Activated CD4-positive, alpha-beta T cell treated with anti-CD3 and anti-CD28 coated beads, Interleukin-2, amount 10 ng/mL, durations not matched to agents 24 days and 14 days (primary cell): ENCODE results near the gene MOB3B. TPM values are rescaled to one million over a fixed set of nuclear protein-coding genes. Genes with fewer than 3 reads are reported as not detected.
A peak's percentile ranks its signal among the peaks of the same experiment; 100 is the strongest.

Source experiments
- DNase-seq: peaks from one replicate; pipeline ENCODE4 v3.0.0; 2022
- H3K27ac Mint-ChIP-seq: one replicate; pipeline ENCODE4 v1.8.0; 2022; ENCODE audit warnings: mild to moderate bottlenecking, mixed read lengths
- H3K27me3 Mint-ChIP-seq: one replicate; pipeline ENCODE4 v1.8.0; 2022; ENCODE audit warnings: mixed read lengths
- H3K36me3 Mint-ChIP-seq: one replicate; pipeline ENCODE4 v1.8.0; 2022; ENCODE audit warnings: low read depth, mild to moderate bottlenecking, mixed read lengths
- H3K4me1 Mint-ChIP-seq: one replicate; pipeline ENCODE4 v1.8.0; 2021; ENCODE audit warnings: mixed read lengths
- H3K4me3 Mint-ChIP-seq: one replicate; pipeline ENCODE4 v1.8.0; 2022; ENCODE audit warnings: mild to moderate bottlenecking, moderate library complexity, mixed read lengths
- H3K9me3 Mint-ChIP-seq: one replicate; pipeline ENCODE4 v1.8.0; 2021; ENCODE audit warnings: mixed read lengths
- intact Hi-C: fragments of 100-400 bp; cut with micrococcal nuclease; formaldehyde crosslinking; loops from one replicate; pipeline ENCODE4 v1.15.1; 2023
- total RNA-seq: library from RNA; stranded (reverse); gene quantifications from 2 replicates; pipeline ENCODE4 v1.2.3, GENCODE V29; 2022

The MOB3B gene
- total RNA-seq, 1 donor from 2014 or later: 0.82 TPM

DNA sequence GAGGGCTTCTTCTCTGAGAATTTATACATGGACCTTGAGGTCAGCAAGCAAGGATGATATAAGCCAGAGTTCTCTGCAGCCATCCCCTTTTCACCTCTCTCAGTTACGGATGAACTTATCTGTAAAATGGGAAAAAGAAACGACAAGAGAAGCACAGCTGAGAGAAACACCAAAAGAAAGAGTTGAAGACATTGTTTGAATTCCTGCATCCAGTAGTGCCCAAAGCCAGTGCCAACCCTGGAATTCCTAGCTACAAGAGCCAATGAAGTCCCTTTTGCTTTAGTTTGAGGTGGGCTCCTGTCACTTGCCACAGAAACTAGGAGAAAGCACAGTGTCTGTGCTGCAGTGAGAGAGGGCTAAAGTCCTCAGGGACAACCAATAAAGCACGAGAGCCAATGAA, 6.6 kb upstream of the MOB3B start:
- Mint-ChIP-seq H3K27ac (no peak overlapping the region), H3K4me3 (no peak overlapping the region), H3K36me3 (no peaks in the 10 kb centered on the region), H3K9me3 (no peaks in the 10 kb centered on the region), H3K27me3 (peaks cover 5% of the 10 kb centered on the region), H3K4me1 (no peaks in the 10 kb centered on the region)
- intact Hi-C loops: no loop called here
- DNase-seq: no peak

DNA sequence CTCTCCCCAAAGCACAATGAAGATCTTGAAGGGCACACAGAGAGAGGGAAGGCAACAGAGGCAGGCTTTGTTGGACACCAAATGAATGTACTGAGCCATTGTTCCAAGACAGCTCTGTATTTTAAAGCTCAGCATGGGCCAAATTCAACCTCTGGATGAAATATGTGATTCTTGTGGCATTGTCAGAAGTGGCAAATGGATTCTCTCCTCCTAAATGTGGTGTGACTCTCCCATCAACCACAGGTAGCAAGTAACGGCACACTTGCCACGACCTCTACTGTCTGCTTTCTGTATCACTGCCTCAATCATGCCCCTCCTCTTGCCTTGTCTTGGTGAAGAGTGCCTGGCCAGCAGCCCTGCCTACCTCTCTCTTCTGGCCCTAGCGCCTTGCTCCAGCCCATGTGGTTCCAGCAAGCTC, 6.1 kb upstream of the MOB3B start:
- no peak for DNase-seq
- Mint-ChIP-seq H3K36me3 (no peaks in the 10 kb centered on the region), H3K27ac (no peak overlapping the region), H3K4me1 (no peaks in the 10 kb centered on the region), H3K27me3 (peaks cover 10% of the 10 kb centered on the region), H3K9me3 (no peaks in the 10 kb centered on the region), H3K4me3 (no peak overlapping the region)
- intact Hi-C loops: no loop called here

DNA sequence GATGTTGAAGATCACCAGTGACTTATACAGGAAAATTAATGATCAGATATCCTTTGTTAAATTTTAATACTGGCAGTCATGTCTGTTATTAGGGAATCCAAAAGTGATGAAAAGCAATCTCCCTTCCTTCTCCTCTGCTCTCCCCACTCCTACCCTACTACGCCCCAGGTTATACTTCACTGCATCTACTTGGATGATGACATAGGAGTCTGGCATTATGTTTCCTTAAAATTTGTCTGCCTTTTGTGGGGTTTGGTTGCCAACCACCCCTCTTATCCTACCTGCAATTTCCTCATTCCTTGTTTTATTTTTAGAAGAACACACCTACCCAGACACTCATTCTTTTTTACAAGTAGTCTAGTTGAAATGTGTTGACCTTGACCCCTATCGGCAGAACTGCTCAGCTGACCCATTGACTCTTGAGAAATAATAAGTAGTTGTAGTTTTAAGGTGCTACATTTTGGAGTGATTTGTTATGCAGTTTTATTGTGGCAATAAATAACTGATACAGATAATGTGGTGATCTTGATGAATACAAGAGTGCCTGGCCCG, 5.1 kb upstream of the MOB3B start:
- intact Hi-C loops: no loop called here

DNA sequence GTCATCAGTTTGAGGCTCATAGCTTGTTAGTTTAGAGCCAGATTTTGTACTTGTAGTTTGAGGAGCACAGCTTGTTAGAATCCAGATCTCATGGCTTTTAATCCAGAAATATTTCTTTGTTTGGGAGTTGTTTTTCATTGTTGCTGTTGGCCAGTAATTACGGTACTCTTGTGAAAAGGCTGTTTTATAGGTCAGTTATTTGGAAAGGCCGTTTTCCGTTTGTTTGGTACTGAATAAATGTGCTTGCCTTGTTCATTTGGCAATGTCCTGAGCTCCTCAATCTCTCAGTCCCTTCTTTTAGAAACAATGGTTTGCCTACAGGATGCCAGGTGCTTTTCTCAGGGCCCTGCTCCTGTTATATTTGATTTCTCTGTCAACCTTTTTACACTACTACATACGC, 4.5 kb upstream of the MOB3B start:
- Mint-ChIP-seq H3K27ac (no peak overlapping the region), H3K36me3 (no peaks in the 10 kb centered on the region), H3K27me3 (peaks cover 14% of the 10 kb centered on the region), H3K4me1 (peaks cover 3% of the 10 kb centered on the region), H3K4me3 (no peak overlapping the region), H3K9me3 (no peaks in the 10 kb centered on the region)
- intact Hi-C loops: no loop called here
- DNase-seq: no peak

More for the DNA sequence above, 5.1 kb upstream of the MOB3B start:
- Mint-ChIP-seq H3K4me3 (no peak overlapping the region), H3K9me3 (no peaks in the 10 kb centered on the region), H3K27ac (no peak overlapping the region), H3K4me1 (peaks cover 2% of the 10 kb centered on the region), H3K27me3 (peaks cover 14% of the 10 kb centered on the region), H3K36me3 (no peaks in the 10 kb centered on the region)
- DNase-seq: no peak

DNA sequence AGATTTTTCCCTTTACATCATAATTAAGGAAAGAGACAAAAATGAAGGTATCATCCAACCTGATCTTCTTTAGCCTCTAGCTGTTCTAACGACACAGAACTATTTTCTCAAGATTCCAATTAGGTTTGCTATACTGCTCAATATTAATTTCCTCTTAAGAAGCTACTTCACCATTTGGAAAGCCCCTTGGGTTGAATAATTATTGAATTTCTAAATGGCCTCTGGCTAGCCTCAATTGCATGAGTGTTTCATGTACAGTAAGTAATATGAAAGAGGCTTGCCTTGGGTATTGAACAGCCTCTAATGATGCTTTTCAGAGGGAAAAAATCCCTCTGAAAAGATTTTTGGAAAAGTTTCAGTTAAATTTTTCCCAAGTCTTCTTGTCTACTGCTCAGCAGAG, 3.7 kb upstream of the MOB3B start:
- H3K9me3 Mint-ChIP-seq: no peaks in the 10 kb centered on the region
- intact Hi-C loops: no loop called here

DNA sequence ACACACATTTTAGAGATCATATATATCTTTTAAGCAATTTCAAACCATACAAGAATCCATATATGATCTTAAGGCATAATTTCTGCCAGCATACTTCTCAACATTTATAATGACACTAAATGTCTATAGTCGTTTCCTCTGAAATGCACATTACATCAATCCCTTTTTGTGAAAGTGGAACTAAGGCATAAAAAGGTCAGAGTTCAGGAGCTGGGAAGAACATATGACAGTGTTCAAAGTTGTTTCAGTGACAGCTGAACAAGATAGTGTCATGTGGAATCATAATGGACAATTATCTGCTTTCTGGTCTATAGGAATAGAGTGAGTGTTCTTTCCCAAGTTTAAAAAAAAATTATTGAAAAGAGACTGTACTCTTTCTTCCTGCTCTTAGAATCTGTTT, 2.4 kb upstream of the MOB3B start:
- DNase-seq: no peak
- Mint-ChIP-seq H3K4me3 (no peak overlapping the region), H3K27ac (no peak overlapping the region), H3K27me3 (peaks cover 25% of the 10 kb centered on the region), H3K36me3 (peaks cover 3% of the 10 kb centered on the region), H3K4me1 (peaks cover 11% of the 10 kb centered on the region), H3K9me3 (no peaks in the 10 kb centered on the region)
- intact Hi-C loops: no loop called here

More for the DNA sequence above, 3.7 kb upstream of the MOB3B start:
- Mint-ChIP-seq H3K4me1 (peaks cover 8% of the 10 kb centered on the region), H3K27me3 (peaks cover 14% of the 10 kb centered on the region), H3K27ac (no peak overlapping the region), H3K4me3 (no peak overlapping the region), H3K36me3 (no peaks in the 10 kb centered on the region)
- no peak for DNase-seq

DNA sequence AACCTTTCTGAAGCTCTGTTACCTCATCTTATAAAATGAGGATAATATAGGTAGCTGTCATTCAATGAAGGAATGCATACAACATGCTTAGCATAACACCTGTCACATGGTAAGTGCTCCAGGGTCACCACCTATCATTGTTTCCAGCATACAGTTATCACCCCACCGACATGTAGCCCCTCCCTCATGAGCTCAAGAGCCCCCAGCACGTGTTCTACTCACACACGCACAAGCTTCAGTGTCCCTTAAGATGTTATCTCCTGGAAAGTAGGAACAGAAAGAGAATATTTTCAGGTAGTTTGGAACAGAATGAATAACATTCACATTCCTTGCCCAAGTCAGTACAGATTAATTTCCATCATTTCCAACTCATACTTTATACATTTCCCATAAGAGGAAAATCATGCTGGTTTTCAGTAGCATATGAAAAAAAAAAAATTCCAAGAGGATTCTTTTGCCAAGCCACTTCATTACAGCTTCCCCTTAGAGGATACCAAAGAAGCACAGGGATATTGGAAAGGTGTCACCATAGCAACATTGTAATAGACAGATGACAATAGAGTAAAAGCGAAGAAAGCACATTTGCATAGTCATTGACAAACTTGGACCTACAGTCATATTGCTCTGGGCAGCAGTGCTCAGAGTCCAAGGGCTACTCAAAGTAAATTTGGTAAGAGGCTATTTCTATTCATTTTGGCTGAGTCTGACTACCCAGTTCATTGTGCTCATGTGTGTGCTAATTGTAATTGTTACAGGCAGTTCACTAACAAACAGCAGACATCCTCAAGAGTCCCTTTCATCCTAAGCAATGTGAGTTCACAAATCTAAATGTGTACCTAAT, 1.5 kb upstream of the MOB3B start:
- no peak overlapping the region for H3K27ac Mint-ChIP-seq
- DNase-seq: no peak
- H3K9me3 Mint-ChIP-seq: no peaks in the 10 kb centered on the region
- peaks cover 33% of the 10 kb centered on the region for H3K27me3 Mint-ChIP-seq
- intact Hi-C loops: no loop called here
- H3K4me3 Mint-ChIP-seq: no peak overlapping the region
- peaks cover 3% of the 10 kb centered on the region for H3K36me3 Mint-ChIP-seq
- peaks cover 11% of the 10 kb centered on the region for H3K4me1 Mint-ChIP-seq

DNA sequence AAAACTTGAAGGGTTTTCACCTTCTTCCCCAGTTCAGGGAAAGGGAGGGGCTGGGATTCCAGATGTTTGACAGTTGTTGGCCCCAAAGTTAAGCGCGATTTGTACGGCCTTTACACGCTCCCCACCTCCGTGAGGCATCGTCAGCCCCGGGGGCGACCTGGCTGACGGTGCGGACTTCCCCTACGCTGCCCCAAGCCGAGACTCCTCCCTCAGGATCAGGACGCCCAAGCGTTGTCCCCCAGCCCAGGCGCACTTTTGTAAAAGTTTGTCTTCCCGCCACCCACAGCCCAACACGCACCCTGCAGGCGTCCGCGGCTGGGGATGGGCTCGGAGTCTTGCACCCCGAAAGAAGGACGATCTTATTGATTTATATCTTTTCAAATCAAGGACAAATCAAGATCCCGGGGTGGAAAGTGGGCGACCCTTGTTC, 713 bp downstream of the MOB3B start:
- intact Hi-C loops: loop anchor here (1.0 to 5.0 kb wide), 5 partner anchors 30 to 196 kb away; partner anchors contain the start of gene C9orf72
- Mint-ChIP-seq H3K4me1 (peaks cover 13% of the 10 kb centered on the region), H3K27ac (peak overlapping the region; percentile 72), H3K9me3 (no peaks in the 10 kb centered on the region), H3K36me3 (peaks cover 3% of the 10 kb centered on the region), H3K27me3 (peaks cover 44% of the 10 kb centered on the region), H3K4me3 (peak overlapping the region; percentile 90)
- peak; percentile 83 for DNase-seq

DNA sequence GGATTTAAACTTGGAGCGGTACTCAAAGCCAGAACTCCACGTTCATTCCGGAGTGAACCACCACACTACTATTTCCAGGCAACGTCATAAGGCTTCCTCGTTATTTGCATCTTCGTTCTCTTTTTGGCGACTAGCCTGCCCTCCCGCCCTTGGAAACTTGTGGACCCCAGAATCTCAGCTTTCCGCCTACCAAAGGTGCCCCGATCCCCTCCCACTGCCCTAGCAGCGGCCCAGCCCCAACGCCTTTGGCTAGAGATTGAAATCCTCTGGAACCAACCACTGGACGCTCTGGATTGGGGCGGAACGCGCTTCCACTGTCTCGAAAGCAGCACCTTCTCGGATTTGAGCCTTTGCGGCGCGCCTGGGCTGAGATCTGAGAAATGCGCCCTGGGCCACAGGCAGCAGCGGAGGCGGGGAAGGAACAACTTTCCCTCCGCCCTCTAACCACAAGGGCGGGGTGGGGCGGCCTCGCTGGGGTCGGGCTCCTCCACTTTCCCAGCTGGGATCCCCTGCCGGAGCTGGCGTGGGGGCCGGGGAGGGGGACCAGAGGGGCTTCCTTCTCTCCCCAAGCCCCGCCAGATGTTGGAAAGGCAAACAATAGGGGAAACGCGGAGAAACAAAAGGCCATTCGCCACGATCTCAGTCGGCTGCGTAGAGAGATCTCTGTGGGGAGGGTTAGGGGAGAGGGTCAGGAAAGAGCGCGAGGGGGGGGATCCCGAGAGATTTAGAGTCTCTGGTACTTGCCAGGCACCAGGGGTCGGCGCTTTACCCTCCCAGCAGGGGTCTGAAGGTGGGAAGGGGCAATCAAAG, 1.3 kb downstream of the MOB3B start:
- intact Hi-C loops: loop anchor here (2.0 to 5.0 kb wide), 2 partner anchors 29 to 176 kb away; no protein-coding TSS in a partner anchor
- H3K36me3 Mint-ChIP-seq: peaks cover 3% of the 10 kb centered on the region
- peak; percentile 90 for DNase-seq
- H3K4me3 Mint-ChIP-seq: peak overlapping the region; percentile 90
- H3K4me1 Mint-ChIP-seq: peaks cover 13% of the 10 kb centered on the region
- H3K9me3 Mint-ChIP-seq: no peaks in the 10 kb centered on the region
- peak overlapping the region; percentile 72 for H3K27ac Mint-ChIP-seq
- peaks cover 42% of the 10 kb centered on the region for H3K27me3 Mint-ChIP-seq

DNA sequence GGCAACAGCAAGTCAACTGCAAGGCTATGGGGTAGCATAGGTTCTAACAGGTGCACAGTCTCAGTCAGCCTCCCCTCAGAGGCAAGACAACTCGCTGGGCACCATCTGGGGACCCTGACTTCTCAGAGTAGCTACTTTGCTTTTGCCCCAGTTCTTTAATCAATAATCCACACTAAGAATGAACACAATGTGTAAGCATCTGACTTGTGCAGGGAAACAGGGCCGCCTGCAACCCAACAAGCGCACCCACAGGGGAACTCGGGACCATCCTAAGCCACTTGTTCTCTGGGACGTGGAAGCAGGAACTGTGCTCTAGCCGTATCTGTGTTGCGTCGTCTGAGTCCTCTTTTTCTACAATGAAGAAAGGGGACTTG, 1.9 kb downstream of the MOB3B start:
- peaks cover 3% of the 10 kb centered on the region for H3K36me3 Mint-ChIP-seq
- no peak overlapping the region for H3K27ac Mint-ChIP-seq

DNA sequence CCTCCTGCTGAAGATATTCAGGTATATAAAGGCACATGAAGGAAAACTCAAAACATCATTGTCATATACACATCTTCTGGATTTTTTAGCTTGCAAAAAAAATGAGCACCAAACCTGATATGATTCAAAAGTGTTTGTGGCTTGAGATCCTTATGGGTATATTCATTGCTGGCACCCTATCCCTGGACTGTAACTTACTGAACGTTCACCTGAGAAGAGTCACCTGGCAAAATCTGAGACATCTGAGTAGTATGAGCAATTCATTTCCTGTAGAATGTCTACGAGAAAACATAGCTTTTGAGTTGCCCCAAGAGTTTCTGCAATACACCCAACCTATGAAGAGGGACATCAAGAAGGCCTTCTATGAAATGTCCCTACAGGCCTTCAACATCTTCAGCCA, 5.4 kb downstream of the MOB3B start, which contains the start of gene IFNK:
Gene IFNK (plus strand): TSS at position 55 of the 400 bp plus-strand sequence. CDS start 47 bp downstream, at position 102.
- H3K4me3 Mint-ChIP-seq: no peak within 1 kb of the TSS
- H3K27ac Mint-ChIP-seq: no peak within 1 kb of the TSS
- intact Hi-C loops: no loop called here

More for the DNA sequence above, 1.9 kb downstream of the MOB3B start:
- Mint-ChIP-seq H3K27me3 (peaks cover 39% of the 10 kb centered on the region), H3K4me1 (peaks cover 13% of the 10 kb centered on the region), H3K4me3 (peak overlapping the region; percentile 90), H3K9me3 (no peaks in the 10 kb centered on the region)
- intact Hi-C loops: loop anchor here (2.0 to 5.0 kb wide), 2 partner anchors 29 to 175 kb away; no protein-coding TSS in a partner anchor
- no peak for DNase-seq

DNA sequence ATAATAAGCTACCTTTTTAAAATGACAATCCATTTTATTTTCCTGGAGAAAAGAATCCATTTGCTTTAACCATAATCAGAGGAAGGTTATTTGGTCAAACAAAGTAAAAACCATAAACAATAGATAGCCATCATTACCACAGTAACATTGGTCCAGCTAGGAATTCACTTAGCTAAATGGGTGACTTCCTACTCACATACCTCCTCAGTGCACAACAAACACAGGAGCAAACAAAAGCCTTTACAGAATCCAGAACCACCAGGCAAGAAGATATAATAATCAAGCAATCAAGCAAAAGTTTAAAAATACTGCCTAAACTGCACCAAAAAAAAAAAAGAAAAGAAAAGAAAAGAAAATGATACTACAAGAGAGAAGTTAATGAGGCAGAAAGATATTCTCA, 6.5 kb downstream of the MOB3B start:
- H3K9me3 Mint-ChIP-seq: no peaks in the 10 kb centered on the region
- no peak overlapping the region for H3K27ac Mint-ChIP-seq
- intact Hi-C loops: no loop called here
- H3K4me1 Mint-ChIP-seq: peaks cover 4% of the 10 kb centered on the region
- H3K27me3 Mint-ChIP-seq: peaks cover 31% of the 10 kb centered on the region
- DNase-seq: no peak
- peaks cover 1% of the 10 kb centered on the region for H3K36me3 Mint-ChIP-seq
- no peak overlapping the region for H3K4me3 Mint-ChIP-seq

More for the DNA sequence above, 5.4 kb downstream of the MOB3B start, which contains the start of gene IFNK:
- H3K4me1 Mint-ChIP-seq: peaks cover 10% of the 10 kb centered on the region
- peaks cover 3% of the 10 kb centered on the region for H3K36me3 Mint-ChIP-seq
- peaks cover 31% of the 10 kb centered on the region for H3K27me3 Mint-ChIP-seq
- DNase-seq: no peak
- no peaks in the 10 kb centered on the region for H3K9me3 Mint-ChIP-seq

DNA sequence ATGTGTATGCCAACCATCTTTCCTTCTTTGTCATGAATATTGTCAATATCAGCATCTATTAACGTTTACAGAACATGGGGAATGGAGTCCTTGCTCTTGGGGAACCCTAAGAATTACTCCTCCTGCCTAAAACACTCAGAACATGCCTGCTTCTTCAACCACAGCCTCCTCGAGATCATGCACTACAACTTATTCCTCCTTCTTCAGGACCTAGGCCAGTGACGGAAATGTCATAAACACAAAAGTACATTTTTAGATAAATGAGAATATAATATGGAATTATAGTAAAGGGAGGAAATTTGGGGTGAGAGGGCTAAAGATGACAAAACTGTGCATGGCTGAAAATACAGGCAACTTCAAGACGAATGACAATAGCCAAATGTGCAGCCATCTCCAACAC, 8.6 kb downstream of the MOB3B start:
- H3K27ac Mint-ChIP-seq: no peak overlapping the region
- peaks cover 2% of the 10 kb centered on the region for H3K4me1 Mint-ChIP-seq
- H3K27me3 Mint-ChIP-seq: peaks cover 13% of the 10 kb centered on the region
- intact Hi-C loops: no loop called here
- H3K36me3 Mint-ChIP-seq: no peaks in the 10 kb centered on the region
- H3K4me3 Mint-ChIP-seq: no peak overlapping the region
- no peak for DNase-seq
- H3K9me3 Mint-ChIP-seq: no peaks in the 10 kb centered on the region
